DOHH2 (cell line): ENCODE results near the gene SH3BP5.

Experiments
- EZH2phosphoT487 ChIP-seq: fragments of 200-600 bp; sonication (generic); IDR thresholded peaks from 2 replicates; pipeline ENCODE4 v1.6.1; 2017; ENCODE audit warnings: borderline replicate concordance, mild to moderate bottlenecking, antibody characterized with exemption, low read length, moderate library complexity, mixed read lengths
- TF ChIP-seq, protein P1 (sequence below): fragments of 200-600 bp; sonication (generic); IDR thresholded peaks from one replicate; pipeline ENCODE4 v1.5.1; 2014; ENCODE audit warnings: antibody characterized with exemption, mild to moderate bottlenecking, low read depth, low read length; ENCODE audit not compliant: poor library complexity, severe bottlenecking

DNA sequence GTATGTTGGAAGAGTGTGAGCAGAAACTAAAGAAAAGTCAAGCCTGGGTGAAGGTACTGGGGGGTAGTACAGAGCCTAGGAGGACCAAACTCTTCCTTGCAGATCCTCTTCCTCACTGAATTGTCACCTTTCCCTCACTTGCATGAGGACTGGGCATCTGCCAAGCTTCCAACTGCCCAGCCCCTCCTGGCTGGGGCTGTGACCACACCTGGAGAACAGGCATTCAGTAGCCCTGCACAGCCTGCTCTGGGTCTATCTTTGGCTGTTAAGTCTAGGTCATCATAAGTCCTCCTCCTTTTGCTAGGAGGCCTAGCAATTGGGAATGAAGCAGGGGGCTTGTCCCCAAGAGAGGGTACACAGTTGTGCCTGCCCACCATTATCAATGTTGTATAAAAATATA, 71.1 kb downstream of the SH3BP5 start:
- TF ChIP-seq, protein P1, sequence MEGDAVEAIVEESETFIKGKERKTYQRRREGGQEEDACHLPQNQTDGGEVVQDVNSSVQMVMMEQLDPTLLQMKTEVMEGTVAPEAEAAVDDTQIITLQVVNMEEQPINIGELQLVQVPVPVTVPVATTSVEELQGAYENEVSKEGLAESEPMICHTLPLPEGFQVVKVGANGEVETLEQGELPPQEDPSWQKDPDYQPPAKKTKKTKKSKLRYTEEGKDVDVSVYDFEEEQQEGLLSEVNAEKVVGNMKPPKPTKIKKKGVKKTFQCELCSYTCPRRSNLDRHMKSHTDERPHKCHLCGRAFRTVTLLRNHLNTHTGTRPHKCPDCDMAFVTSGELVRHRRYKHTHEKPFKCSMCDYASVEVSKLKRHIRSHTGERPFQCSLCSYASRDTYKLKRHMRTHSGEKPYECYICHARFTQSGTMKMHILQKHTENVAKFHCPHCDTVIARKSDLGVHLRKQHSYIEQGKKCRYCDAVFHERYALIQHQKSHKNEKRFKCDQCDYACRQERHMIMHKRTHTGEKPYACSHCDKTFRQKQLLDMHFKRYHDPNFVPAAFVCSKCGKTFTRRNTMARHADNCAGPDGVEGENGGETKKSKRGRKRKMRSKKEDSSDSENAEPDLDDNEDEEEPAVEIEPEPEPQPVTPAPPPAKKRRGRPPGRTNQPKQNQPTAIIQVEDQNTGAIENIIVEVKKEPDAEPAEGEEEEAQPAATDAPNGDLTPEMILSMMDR, result no peak
- no peak for TF ChIP-seq EZH2phosphoT487
